Lower leg skin (tissue), 4 donors: Measurements from ENCODE around the gene USP48. TPM values are rescaled to one million over a fixed set of nuclear protein-coding genes. Genes with fewer than 3 reads are reported as not detected.
A peak's percentile ranks its signal among the peaks of the same experiment; 100 is the strongest.

Experiments
- DNase-seq, 2 donors: peaks; one replicate each; pipeline ENCODE4 v3.0.0-alpha.2; 2019; ENCODE audit warnings: low spot score in 2 of 2
- H3K4me3 ChIP-seq: fragments of 200-600 bp; sonication (generic); 2 replicates; pipeline ENCODE4 v1.5.1; 2017; ENCODE audit warnings: mild to moderate bottlenecking, low read depth; ENCODE audit not compliant: poor library complexity, severe bottlenecking
- POLR2A ChIP-seq, 2 donors: fragments of 450-650 bp; IDR thresholded peaks; one replicate each; pipeline ENCODE4 v1.6.1; 2016 to 2017; ENCODE audit warnings: antibody characterized with exemption in 2 of 2, mild to moderate bottlenecking in 1 of 2, moderate library complexity in 1 of 2
- WGBS, 2 donors: methylation state at CpG; one replicate each; pipeline ENCODE4 v1.1.5; 2018; 5-methylcytosine and 5-hydroxymethylcytosine counted together
- intact Hi-C: fragments of 100-400 bp; cut with DNase I; formaldehyde crosslinking; loops from one replicate; pipeline ENCODE4 v1.15.0; 2023; ENCODE audit warnings: low total_unique reads
- total RNA-seq, 4 donors: library from RNA; depleted of rRNA; stranded (reverse); fragments of >200 nt; gene quantifications; one replicate each; pipeline ENCODE4 v1.1.0, GENCODE V29; 2016
- TF ChIP-seq, protein P1 (sequence below), 3 donors: fragments of 450-650 bp; IDR thresholded peaks; one replicate each; pipeline ENCODE4 v1.5.1; 2016; ENCODE audit warnings: antibody characterized with exemption in 3 of 3, mild to moderate bottlenecking in 3 of 3, moderate library complexity in 2 of 3

Gene USP48
- total RNA-seq, 4 donors from 2014 or later = 26.9 to 38.1 (median 31.5) TPM

DNA sequence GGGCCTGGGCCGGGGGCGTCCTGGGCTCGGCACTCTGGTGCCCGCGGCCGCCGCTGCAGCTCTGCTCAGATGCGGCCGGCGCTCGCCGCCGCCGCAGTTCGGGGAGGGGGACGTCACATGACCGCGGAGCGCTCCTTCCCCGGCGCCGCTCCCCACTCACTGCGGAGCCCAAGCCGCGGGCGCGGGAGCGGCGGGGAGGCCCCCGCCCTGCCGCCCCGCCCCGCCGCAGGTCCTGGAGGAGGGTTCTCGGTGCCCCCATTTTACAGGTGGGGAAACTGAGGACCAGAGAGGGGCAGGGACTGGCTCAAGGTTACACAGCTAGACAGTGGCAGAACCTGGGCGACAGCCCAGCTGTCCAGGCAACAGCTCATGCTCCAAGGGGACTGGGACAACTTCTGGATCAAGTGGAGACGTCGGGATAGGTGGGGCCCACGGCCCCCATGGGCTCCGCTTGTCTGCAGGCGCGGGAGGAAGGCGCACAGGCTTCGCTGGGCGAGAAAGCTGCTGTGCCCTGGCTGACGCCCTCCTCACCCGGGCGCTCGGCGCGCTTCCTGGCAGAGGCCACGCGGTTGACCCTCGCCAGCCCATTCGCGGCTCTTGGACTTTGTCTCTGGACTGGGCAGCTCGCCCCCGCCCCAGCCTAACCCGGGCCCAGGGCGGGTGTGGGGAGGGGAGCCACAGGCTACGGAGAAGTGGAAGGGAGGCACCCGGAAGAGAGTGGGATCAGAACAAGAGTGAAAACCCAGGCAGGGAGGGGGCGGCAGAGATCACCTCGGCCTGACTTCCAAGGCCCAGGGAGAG, 113.5 kb downstream of the USP48 start, which contains the start of gene RAP1GAP:
Gene RAP1GAP (minus strand): TSS at position 100 of the 801 bp plus-strand sequence. CDS start 49,325 bp downstream, outside the sequence.
- intact Hi-C loops = no loop called here
- 1 to 2% methylated on average over 13 to 42 of the region's 64 CpGs for WGBS, 2 donors
- no peak within 1 kb of the TSS for H3K4me3 ChIP-seq
- TF ChIP-seq, protein P1, sequence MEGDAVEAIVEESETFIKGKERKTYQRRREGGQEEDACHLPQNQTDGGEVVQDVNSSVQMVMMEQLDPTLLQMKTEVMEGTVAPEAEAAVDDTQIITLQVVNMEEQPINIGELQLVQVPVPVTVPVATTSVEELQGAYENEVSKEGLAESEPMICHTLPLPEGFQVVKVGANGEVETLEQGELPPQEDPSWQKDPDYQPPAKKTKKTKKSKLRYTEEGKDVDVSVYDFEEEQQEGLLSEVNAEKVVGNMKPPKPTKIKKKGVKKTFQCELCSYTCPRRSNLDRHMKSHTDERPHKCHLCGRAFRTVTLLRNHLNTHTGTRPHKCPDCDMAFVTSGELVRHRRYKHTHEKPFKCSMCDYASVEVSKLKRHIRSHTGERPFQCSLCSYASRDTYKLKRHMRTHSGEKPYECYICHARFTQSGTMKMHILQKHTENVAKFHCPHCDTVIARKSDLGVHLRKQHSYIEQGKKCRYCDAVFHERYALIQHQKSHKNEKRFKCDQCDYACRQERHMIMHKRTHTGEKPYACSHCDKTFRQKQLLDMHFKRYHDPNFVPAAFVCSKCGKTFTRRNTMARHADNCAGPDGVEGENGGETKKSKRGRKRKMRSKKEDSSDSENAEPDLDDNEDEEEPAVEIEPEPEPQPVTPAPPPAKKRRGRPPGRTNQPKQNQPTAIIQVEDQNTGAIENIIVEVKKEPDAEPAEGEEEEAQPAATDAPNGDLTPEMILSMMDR (IDR thresholded peaks at IDR 0.05) = no peak
- no peak for TF ChIP-seq POLR2A (IDR thresholded peaks at IDR 0.05)
- peak in 1 of 2 donors; percentile 85 for DNase-seq

DNA sequence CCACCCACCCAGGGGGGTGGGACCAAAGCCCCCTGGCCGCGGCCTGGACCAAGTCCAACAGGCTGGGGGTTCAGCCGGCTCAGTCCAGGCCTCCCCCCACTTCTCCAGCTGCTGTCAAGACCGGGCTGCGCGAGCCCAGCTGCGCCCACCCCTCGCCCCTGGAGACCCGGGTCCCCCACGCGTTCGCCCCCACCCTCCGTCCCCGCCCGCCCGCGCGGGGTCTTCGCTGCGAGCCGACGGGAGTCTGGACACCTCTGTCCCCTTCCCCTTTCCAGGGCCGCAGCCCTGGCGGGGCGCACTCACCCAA, 114.0 kb downstream of the USP48 start:
- intact Hi-C loops = no loop called here
- WGBS, 2 donors = 0% methylated on average over 2 of the region's 25 CpGs; no CpG with 5 or more reads in 1 of the 2 donors
- TF ChIP-seq, protein P1 (IDR thresholded peaks at IDR 0.05) = no peak
- TF ChIP-seq POLR2A (IDR thresholded peaks at IDR 0.05) = no peak
- H3K4me3 ChIP-seq = no peak overlapping the region
- peak in 1 of 2 donors; percentile 72 for DNase-seq

DNA sequence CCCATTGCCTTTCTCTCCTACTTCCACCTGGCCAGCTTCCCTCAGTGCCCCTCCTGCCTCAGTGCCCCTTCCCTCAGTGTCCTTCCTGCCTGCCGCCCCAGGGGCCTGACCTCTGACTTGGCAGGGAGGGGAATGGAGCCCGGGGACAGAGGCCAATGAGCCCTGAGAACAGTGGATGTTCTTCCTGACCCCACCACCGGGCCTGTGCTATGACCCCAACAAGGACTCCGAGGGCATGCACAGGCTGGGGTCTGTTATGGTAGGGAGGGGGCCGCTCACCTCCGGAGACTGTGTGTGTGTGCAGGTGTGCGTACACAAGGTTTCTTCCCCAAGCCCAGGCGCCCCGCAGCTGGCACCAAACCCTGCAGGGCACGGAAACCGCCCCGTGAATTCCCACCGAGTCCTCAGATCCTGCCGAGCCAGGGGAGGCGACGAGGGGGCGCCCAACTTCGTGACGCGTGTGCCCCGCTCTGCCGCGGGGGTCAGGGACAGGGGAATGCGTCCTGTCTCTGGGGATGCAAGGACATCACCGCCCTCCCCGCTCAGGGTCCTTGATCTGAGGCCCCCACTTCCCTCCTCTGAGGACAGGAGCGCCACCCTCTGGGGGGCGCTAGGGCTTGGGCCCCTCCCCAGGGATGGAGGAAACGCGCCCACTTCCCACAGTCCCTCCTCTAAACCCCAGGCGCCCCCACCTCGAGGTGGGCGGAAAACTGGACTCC, 114.6 kb downstream of the USP48 start:
- 14 to 27% methylated on average over 20 to 21 of the region's 33 CpGs for whole genome bisulfite sequencing, 2 donors
- no peak overlapping the region for H3K4me3 ChIP-seq
- TF ChIP-seq, protein P1 (IDR thresholded peaks at IDR 0.05) = no peak
- TF ChIP-seq POLR2A (IDR thresholded peaks at IDR 0.05) = no peak
- DNase-seq = peak in 1 of 2 donors; percentile 79
- intact Hi-C loops = no loop called here

DNA sequence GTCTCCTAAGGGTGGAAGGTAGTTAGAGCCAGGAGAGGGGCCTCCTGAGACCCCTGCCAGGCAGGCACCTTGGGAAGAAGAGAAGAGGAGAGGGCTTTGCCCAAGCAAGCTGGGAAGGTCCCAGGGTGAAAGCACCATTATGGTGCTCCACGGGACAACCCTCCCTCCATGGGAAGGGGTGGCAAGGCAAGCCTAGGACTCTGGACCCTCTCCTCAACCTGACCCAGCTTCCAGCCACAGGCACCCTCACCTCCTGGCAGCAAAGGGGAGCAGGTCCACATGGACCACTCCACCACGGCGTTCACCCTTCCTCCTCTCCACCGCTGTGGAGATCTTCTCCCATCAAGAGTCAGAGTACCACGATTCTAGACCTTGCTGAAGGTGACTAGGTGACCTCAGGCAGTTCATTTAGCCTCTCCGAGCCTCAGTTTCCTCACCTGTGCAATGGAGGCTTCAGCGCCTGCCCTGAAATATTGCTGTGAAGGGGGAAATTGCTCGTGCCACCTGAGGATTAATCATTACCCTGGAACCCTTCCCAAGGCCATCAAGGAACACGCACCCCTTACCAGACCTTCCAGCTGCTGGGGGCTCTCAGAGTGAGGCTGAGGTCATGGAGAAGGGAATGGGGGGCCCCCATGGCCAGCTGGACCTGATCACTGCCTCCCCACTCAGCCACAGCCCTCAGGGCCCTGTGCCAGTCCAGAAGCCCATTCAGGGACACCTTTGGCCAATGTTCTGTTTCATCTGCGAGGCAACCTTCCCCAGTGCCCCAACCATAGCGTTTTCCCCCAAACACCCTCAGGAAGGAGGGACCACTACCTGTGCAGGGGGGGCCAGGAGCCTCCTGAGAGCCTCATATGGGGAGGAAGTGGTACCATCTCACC, 115.4 kb downstream of the USP48 start:
- intact Hi-C loops = no loop called here
- 84 to 86% methylated on average over 11 of the region's 11 CpGs for WGBS, 2 donors
- H3K4me3 ChIP-seq = no peak overlapping the region
- TF ChIP-seq, protein P1 (IDR thresholded peaks at IDR 0.05) = no peak
- no peak for TF ChIP-seq POLR2A (IDR thresholded peaks at IDR 0.05)
- DNase-seq = peak in 1 of 2 donors; percentile 80

DNA sequence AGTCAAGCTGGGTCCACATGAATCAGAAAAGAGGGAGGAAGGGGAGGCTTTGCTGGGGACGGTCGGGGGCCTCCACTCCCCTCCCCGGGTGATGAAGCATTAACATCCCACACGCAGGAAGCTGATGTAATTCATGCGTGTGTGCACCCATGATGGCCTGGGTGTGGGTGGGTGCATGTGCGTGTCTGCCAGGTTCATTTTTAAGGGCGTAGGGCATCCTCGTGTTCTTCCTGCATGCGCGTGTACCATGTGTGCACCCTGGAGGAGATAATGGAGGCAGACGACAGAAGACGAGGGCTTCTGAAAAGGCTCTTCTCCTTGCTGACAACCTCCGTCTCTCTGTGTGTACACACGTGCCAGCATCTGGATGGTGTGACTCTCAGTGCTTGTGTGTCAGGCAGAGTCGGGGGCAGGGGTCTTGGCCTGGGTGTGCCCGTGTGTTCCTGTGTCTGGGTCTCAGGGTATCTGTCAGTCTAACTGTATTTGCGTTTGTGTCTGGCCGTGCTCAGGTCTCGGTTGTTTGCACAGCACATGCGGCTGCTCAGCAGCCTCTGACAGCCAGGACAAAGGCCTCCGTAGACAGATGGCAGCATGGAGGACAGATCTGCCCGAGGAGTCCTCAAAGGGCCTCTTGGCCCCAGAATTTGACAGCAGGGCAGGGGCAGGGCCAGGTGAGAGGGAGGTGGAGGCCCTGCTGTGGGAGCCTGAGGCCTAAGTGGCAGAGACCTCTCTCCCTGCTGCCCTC, 116.2 kb downstream of the USP48 start:
- intact Hi-C loops = no loop called here
- no peak for TF ChIP-seq POLR2A (IDR thresholded peaks at IDR 0.05)
- TF ChIP-seq, protein P1 (IDR thresholded peaks at IDR 0.05) = no peak
- H3K4me3 ChIP-seq = no peak overlapping the region
- 58 to 61% methylated on average over 20 to 22 of the region's 22 CpGs for WGBS, 2 donors
- DNase-seq = no peak
